NCI-H1417 (cell line): Measurements from ENCODE around the gene DFFA.
"Not testable (repeated sequence)": the region's sequence is repeated elsewhere in the genome, so short reads cannot be mapped to it uniquely, and the experiment has no call there.

Source experiments
- DNase-seq, 3 experiments: peaks; one replicate each; lab custom pipeline; 2025; lab: John Stamatoyannopoulos, UW

DFFA gene

DNA sequence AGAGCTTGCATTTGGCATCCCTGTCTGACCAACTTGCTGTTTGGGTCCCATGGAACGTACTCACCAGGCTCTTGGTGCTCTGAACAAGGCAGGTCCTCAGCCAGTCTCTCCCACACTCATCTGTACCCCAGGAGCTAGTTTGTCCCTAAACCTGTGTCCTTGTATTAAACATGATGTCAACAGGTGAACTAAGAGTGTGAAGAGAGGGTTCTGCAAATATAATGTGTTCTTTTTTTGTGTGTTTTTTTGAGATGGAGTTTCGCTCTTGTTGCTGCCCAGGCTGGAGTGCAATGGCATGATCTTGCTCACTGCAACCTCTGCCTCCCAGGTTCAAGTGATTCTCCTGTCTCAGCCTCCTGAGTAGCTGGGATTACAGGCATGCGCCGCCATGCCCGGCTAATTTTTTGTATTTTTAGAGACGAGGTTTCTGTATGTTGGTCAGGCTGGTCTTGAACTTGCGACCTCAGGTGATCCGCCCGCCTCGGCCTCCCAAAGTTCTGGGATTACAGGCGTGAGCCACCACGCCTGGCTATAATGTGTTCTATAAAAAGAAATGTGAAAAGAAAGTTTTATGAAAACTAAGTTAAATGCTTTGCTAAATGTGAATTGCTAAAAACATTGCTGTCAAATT, 33.8 kb upstream of the DFFA start:
- not testable (repeated sequence) for DNase-seq

- DNase-seq, result no peak
These were observed 31.9 kb upstream of the DFFA start for GRCh38 chr1:10504249-10504648.

DNA sequence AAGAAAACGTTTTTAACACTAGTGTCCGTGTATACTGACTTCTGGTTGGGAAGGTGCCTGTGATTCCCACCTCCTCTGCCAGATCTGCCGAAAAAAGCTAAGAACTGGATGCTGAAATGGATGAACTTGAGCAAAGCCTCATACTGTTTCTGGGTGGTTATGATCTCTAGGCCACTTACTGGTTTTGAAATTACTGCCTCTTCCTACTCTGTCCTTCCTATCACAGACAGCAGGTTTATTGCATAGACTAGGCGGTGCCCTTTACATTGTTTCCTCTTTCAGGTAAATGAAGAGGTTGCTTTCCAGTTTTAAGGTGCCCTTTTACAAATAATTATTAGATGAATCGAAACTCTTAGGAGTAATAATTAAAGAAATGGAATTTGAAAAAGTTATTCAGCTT, 29.9 kb upstream of the DFFA start:
- peak in 1 of 3 experiments; percentile 20 for DNase-seq

DNA sequence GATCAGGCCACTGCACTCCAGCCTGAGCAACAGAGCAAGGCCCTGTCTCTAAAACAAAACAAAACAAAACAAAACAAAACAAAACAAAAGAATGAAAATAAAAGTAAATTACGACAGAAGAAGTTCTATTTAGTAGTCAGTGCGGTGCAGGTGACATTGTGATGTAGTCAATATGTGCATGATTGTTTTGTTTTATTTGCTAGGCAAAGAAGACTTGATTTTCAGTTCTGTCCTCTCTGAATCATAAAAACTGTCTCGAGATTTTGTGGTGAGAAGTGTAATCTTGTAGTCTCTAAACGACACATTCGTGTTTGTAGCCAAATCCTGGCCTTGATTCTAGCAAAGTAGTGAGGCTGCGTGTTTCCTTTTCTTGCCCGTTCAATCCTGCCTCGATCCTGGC, 25.9 kb upstream of the DFFA start:
- no peak for DNase-seq

DNA sequence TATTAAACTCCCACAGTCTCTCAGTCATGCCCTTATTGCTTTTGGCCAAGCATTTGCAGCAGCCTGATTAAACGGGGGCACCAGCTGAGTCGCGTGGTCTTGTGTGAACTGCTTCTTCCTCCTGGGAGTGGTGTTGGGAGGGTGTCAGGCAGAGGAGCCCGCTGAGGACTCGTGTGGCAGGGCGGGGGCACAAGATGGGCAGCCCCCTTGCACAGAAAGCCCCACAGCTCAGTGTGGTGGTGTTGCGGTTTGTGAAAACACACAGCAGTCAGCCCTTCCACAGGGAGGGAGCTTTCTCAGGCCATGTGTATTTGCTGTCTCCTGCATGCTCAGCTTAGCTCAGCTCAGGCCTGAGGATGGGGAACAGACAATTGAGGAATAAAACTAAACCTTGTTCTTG, 24.8 kb upstream of the DFFA start:
- no peak for DNase-seq

DNA sequence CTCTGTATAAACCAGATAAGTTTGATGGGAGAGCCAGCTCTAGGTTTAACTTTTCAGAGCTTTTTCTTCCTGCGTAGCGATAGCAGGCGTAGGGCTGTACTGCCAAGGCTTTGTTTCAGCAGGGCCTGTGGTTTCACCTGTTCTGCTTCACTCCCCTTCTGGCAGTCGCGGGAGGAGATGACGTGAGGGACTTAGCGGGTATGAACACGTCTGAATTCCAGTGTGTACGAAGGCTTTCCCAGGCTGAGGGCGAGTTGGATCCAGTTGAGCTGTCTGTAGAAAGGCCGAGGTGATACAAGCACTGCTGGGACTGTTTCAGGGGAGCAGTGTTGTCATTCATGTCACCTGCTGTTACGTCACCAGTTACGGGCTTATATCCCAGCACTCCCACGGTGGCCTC, 23.6 kb upstream of the DFFA start:
- DNase-seq, result no peak

- DNase-seq, result no peak
These were observed 23.1 kb upstream of the DFFA start for GRCh38 chr1:10495475-10495817.

GRCh38 chr1:10494754-10495474, 22.6 kb upstream of the DFFA start:
- peak; percentile 58 to 84 (median 82) for DNase-seq

GRCh38 chr1:10494418-10494753, 22.1 kb upstream of the DFFA start:
- no peak for DNase-seq

DNA sequence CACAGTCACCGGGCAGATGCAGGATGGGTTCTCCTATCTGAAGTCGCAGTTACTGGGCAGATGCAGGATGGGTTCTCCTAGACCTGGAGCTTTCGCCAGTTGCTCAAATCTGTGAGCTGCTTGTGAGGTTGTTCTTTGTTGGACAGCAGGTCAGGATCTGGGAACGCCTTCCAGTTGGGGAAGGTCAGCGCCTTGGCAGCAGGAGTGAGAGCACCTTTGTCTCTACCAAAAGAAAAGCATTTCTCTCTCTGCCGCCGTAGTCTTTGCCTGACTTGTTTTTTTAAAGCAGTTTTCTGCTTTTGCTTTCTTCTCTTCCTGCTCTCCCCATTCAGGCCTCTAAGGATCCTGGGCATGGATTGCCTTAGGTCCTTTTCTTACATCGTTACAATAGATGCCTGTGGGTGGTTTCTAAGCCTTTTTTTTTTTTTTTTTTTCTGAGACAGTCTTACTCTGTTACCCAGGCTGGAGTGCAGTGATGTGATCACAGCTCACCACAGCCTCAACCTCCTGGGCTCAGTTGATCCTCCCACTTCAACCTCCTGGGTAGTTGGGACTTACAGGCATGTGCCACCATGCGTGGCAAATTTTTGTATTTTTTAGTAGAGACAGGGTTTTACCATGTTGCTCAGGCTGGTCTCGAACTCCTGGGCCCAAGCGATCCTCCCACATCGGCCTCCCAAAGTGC, 18.1 kb upstream of the DFFA start:
- DNase-seq, result no peak

- peak in 2 of 3 experiments; percentile 21 to 72 for DNase-seq
These were observed 17.1 kb upstream of the DFFA start for GRCh38 chr1:10489291-10490055.

DNA sequence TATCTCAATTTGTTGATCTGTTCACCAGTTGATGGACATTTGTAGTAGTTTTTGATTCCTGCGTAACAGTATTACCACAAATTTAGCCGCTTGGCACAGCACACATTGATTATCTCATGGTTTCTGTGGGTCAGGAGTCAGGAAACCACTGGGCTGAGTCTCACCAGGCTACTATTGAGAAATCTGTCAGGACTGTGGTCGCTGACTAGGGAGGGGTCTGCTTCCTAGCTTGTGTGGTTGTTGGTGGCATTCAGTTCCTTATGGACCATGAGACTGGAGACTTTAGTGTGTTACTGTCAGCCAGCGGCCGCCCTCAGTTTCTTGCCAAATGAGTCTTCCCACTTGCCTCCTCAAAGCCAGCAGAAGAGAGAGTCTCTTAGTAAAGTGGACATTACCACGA, 12.2 kb upstream of the DFFA start:
- no peak for DNase-seq

GRCh38 chr1:10480614-10481013, 8.3 kb upstream of the DFFA start:
- no peak for DNase-seq

DNA sequence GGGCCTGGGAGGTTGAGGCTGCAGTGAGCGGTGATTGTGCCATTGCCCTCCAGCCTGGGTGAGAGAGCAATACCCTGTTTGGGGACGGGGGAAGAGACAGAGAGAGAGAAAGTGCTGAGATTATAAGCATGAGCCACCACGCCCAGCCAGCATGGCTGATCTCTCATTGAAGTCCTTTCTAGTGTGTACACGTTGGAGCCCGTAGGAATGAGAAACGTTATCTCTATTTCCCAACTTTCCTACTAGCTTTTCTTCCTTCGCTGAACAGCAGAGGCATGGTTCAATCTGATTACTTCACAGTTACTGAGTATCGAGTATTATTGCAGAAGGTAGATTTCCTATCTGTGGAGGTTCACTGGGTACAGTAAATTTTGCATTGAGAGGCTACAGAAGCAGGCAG, 7.0 kb upstream of the DFFA start:
- DNase-seq, result no peak

GRCh38 chr1:10475510-10475909, 3.2 kb upstream of the DFFA start:
- DNase-seq, result no peak

DNA sequence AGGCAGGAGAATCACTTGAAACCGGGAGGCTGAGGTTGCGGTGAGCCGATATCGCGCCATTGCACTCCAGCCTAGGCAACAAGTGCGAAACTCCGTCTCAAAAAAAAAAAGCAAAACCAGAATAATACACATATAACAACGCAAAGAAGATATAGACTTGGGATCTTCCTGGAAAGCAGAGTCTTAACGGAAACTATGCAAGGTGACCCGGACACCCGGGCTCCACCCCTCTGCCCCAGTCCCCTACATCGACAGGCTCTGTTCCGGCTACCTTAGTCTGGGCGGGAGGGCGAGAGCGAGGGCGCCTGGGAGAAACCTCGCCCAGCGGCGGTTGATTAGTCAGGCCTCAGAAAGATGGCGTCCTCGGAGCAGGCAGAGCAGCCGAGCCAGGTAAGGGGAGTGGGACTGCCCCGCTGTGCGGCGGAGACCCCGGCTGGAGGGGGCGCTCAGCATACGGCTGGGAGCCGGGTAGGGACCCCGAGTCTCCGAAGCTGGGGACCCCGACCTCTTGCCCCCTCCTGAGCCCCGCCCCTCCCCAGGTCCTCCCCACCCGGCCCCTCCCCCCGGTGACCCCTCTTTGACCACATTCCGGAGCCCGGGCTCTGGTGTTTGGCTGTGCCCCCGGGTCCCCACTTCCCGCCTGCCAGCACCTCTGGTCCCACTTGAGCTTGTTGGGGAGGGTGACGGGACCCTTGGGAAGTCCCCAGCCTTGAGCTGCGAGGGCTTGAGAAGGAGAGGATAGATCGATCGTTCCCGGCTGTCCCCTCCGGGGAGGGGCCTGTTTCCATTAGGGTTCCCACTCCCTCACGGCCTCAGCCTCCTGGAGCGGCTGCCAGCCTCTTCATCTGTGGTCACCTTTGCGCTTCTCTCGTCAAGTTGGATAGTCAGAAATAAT, 2.5 kb upstream of the DFFA start, which contains the start of gene PEX14:
Gene PEX14, plus strand, starts transcription at position 338 of the 895 bp plus-strand sequence. Its CDS starts 17 bp downstream, at position 355.
- DNase-seq, result peak; percentile 84 to 87 (median 86)

GRCh38 chr1:10474309-10474612, 1.9 kb upstream of the DFFA start:
- DNase-seq, result not testable (repeated sequence)

- no peak for DNase-seq
These were observed 926 bp upstream of the DFFA start for GRCh38 chr1:10473145-10473765.

DNA sequence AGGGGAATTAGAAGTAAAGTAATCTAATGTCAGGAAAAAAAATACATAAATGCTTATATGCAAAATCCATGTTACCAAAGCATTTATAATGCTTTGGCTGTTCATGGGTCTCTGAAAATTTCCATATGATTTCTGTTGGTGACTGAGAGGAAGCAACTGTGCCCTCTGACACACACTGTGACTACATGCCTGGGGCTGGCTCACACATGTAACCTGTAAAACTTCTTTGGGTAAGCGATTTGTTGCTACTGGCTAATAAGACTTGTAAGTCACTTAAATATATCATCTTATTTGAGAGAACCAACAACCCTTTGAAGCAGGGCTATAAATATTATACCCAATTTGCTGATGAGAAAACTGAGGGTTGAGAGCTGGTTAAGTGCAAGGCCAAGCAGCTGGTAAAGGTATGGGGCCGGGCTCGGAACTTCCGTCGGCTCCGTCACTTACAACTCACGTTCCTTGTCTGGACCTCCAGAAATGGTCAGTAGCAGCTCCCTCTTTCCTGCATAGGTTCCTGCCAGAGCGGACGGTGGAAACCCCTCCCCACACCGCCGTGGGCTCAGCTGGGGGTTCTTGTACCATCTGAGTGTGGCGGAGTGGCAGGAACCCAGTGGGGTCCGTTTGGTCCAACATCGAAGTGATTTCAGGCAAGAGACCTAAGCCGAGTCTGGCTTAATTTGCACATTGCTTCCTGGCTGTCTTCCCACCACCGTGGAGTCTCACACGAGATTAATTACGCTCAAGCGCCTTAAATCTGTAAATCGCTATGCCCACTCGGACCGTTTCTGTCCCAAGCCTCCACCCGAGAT, 714 bp downstream of the DFFA start:
- DNase-seq, result no peak

DNA sequence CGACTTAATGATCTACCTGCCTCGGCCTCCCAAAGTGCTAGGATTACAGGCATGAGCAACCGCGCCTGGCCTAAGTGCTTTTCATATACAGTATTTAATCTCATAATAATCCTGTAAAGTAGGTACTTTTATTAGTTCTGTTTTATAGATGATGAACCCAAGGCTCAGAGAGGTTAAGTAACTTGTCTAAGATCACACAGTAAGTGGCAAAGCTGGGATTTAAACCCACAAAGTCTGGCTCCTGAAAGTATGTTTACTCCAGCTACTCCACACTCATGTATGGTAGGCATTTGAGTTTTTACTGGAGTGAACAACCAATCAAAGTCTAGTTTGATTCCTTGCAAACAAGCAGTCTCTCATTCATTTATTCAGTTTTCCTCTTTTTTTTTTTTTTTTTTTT, 2.3 kb downstream of the DFFA start:
- DNase-seq, result no peak
